ENCODE data around the gene PPP1R12B.

DNA sequence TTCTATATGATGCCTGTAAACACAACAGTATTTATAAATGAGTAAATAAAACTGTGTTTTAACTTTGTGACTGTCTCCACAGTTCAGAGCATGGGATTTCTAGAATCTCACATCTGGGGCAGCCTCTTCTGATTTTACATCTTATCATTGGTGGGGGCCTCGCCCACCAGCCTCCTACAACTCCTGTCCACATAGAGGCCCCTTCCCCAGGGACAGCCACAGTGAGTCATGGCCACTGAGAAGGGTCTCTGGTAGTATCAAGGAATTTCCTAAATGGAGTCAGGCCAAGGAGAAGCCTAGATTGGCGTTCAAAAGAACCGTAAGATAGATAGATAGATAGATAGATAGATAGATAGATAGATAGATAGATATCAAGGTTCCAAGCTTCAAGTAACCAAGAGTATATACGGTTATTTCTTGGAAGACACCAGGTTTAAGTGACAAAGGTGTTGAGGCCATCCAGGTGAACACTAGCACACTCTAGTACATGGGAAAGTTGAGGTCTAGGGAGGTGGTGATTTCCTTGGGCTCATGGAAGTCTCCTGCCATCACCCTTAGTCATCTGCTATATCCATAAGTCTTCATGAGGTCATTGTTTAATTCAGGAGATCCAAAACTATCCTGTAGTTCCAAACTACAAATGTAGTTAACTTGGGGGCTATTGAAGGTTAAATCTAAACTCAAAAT, 240.1 kb downstream of the PPP1R12B start:
- TF ChIP-seq EZH2phosphoT487 (IDR thresholded peaks at IDR 0.05; ENCODE audit: low read depth, severe bottlenecking, unreplicated experiment) (no peak), CTCF (IDR thresholded peaks at IDR 0.05; ENCODE audit: poor library complexity) (no peak)
